ENCODE results near the gene GALK2.

GALK2 gene

DNA sequence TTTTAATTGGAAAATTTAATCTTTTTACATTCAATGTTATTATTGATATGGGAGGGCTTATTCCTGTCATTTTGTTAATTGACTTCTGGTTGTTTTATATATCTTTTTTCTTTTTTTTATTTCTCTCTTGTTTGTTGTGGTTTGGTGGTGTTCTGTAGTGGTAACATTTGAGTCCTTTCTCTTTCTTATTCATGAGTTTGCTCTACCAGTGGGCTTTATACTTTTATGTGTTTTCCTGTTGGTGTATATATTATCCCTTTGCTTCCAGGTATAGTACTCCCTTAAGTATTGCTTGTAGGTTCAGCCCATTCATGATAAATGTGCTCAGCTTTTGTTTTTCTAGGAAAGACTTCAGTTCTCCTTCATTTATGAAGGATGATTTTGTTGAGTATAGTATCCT lies 57.6 kb downstream of the GALK2 start (continued):
- TF ChIP-seq, protein P1, sequence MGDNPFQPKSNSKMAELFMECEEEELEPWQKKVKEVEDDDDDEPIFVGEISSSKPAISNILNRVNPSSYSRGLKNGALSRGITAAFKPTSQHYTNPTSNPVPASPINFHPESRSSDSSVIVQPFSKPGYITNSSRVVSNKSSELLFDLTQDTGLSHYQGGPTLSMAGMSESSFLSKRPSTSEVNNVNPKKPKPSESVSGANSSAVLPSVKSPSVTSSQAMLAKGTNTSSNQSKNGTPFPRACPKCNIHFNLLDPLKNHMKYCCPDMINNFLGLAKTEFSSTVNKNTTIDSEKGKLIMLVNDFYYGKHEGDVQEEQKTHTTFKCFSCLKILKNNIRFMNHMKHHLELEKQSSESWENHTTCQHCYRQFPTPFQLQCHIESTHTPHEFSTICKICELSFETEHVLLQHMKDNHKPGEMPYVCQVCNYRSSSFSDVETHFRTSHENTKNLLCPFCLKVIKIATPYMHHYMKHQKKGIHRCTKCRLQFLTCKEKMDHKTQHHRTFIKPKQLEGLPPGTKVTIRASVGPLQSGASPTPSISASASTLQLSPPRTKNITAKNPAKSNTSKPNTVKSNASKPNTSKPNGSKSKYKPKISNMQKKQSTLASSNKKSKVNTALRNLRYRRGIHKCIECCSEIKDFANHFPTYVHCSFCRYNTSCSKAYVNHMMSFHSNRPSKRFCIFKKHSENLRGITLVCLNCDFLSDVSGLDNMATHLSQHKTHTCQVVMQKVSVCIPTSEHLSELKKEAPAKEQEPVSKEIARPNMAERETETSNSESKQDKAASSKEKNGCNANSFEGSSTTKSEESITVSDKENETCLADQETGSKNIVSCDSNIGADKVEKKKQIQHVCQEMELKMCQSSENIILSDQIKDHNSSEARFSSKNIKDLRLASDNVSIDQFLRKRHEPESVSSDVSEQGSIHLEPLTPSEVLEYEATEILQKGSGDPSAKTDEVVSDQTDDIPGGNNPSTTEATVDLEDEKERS (tag by site-specific recombination; IDR thresholded peaks at IDR 0.05), result no peak
- TF ChIP-seq ZNF626 (tag by site-specific recombination; IDR thresholded peaks at IDR 0.05) (no peak), MEIS1 (CRISPR knock-in tag; IDR thresholded peaks at IDR 0.05; ENCODE audit: borderline replicate concordance) (no peak), ZNF837 (tag by site-specific recombination; IDR thresholded peaks at IDR 0.05) (no peak)

DNA sequence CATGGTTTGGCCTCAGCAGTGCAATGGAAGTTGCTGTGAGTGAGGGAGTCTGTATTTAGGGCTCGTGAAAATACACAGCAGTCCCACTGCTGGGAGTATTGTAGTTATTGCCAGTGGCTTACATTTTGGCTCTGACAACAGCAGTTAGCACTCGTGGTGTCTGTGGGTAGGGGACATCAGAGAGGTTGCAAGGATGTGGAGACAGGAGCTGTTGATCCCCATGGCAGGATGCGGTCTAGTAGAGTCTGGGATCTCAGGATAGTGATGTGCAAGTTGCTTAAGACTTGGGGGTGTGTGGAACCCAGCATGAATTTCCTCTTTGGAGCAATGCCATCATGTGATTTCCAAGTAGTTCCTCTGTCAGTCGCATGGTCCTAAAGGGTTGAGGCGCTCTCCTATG lies 59.9 kb downstream of the GALK2 start:
- Histone ChIP-seq H3K4me1 (ENCODE audit: control insufficient read depth, insufficient read depth, low read length) (no peaks in the 10 kb centered on the region), H3K4me3 (ENCODE audit: low read depth, low read length) (no peak overlapping the region), H3K27ac (ENCODE audit: extremely low read depth, low read depth, low read length) (no peak overlapping the region), H3K9me3 (ENCODE audit: control insufficient read depth, insufficient read depth, low read depth, low read length) (no peaks in the 10 kb centered on the region), H3K36me3 (ENCODE audit: control insufficient read depth in 2 of 2, insufficient read depth in 1 of 2, low read length in 2 of 2) (no peaks in the 10 kb centered on the region)
- no peak for TF ChIP-seq ZNF660 (tag by site-specific recombination; IDR thresholded peaks at IDR 0.05)
- TF ChIP-seq, protein P2, sequence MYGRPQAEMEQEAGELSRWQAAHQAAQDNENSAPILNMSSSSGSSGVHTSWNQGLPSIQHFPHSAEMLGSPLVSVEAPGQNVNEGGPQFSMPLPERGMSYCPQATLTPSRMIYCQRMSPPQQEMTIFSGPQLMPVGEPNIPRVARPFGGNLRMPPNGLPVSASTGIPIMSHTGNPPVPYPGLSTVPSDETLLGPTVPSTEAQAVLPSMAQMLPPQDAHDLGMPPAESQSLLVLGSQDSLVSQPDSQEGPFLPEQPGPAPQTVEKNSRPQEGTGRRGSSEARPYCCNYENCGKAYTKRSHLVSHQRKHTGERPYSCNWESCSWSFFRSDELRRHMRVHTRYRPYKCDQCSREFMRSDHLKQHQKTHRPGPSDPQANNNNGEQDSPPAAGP (tag by site-specific recombination; IDR thresholded peaks at IDR 0.05), result no peak
- TF ChIP-seq ZNF114 (tag by site-specific recombination; IDR thresholded peaks at IDR 0.05), result no peak
- TF ChIP-seq, protein P3, sequence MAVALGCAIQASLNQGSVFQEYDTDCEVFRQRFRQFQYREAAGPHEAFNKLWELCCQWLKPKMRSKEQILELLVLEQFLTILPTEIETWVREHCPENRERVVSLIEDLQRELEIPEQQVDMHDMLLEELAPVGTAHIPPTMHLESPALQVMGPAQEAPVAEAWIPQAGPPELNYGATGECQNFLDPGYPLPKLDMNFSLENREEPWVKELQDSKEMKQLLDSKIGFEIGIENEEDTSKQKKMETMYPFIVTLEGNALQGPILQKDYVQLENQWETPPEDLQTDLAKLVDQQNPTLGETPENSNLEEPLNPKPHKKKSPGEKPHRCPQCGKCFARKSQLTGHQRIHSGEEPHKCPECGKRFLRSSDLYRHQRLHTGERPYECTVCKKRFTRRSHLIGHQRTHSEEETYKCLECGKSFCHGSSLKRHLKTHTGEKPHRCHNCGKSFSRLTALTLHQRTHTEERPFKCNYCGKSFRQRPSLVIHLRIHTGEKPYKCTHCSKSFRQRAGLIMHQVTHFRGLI (tag by site-specific recombination; IDR thresholded peaks at IDR 0.05), result no peak
- TF ChIP-seq ZNF324 (tag by site-specific recombination; IDR thresholded peaks at IDR 0.05), result no peak
- no peak for TF ChIP-seq ZNF239 (tag by site-specific recombination; IDR thresholded peaks at IDR 0.05)
- TF ChIP-seq YY2 (tag by site-specific recombination; IDR thresholded peaks at IDR 0.05), result no peak
- no peak for TF ChIP-seq KLF8 (tag by site-specific recombination; IDR thresholded peaks at IDR 0.05)
- TF ChIP-seq ZNF548 (tag by site-specific recombination; IDR thresholded peaks at IDR 0.05), result no peak
- TF ChIP-seq, protein P4, sequence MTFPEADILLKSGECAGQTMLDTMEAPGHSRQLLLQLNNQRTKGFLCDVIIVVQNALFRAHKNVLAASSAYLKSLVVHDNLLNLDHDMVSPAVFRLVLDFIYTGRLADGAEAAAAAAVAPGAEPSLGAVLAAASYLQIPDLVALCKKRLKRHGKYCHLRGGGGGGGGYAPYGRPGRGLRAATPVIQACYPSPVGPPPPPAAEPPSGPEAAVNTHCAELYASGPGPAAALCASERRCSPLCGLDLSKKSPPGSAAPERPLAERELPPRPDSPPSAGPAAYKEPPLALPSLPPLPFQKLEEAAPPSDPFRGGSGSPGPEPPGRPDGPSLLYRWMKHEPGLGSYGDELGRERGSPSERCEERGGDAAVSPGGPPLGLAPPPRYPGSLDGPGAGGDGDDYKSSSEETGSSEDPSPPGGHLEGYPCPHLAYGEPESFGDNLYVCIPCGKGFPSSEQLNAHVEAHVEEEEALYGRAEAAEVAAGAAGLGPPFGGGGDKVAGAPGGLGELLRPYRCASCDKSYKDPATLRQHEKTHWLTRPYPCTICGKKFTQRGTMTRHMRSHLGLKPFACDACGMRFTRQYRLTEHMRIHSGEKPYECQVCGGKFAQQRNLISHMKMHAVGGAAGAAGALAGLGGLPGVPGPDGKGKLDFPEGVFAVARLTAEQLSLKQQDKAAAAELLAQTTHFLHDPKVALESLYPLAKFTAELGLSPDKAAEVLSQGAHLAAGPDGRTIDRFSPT (tag by site-specific recombination; IDR thresholded peaks at IDR 0.05), result no peak
- no peak for TF ChIP-seq BCL11B (tag by site-specific recombination; IDR thresholded peaks at IDR 0.05; ENCODE audit: low read depth)
- no peak for TF ChIP-seq SP7 (tag by site-specific recombination; IDR thresholded peaks at IDR 0.05)
- no peak for TF ChIP-seq ZSCAN30 (tag by site-specific recombination; IDR thresholded peaks at IDR 0.05)
- TF ChIP-seq YY1 (tag by site-specific recombination; IDR thresholded peaks at IDR 0.05), result no peak
- ChIA-PET POLR2A (no interaction called here), CTCF (interaction anchor here (0.8 kb wide), 1 partner anchor 60 kb away, joined by 3 read pairs; the partner anchor contains the start of gene GALK2)

All from HEK293 (cell line).